SK-N-SH (cell line): ENCODE measurements around the gene TSHZ3. TPM values are rescaled to one million over a fixed set of nuclear protein-coding genes. Genes with fewer than 3 reads are reported as not detected.

Source experiments
- CTCF ChIA-PET: fragments of 300-600, 350-600 bp; formaldehyde crosslinking; extraction: SDS; loops from one replicate; lab custom pipeline; 2021; lab: Yijun Ruan, JAX
- POLR2A ChIA-PET: fragments of 350-600 bp; sonication (Branson Sonifier 250); formaldehyde crosslinking; extraction: SDS; loops from one replicate; lab custom pipeline; 2020; ENCODE audit warnings: antibody characterized with exemption, inconsistent platforms; lab: Yijun Ruan, JAX
- DNase-seq: peaks from one replicate; pipeline ENCODE4 v3.0.0; 2012
- H2AFZ ChIP-seq: fragments of 200-600 bp; sonication (generic); 2 replicates; pipeline ENCODE4 v1.8.1; 2016; ENCODE audit warnings: antibody characterized with exemption, mild to moderate bottlenecking, low read depth
- H3F3A ChIP-seq: fragments of 200-600 bp; sonication (generic); replicated peaks from 2 replicates; pipeline ENCODE3; 2016; ENCODE audit warnings: antibody characterized with exemption, mild to moderate bottlenecking; ENCODE audit not compliant: insufficient read depth
- H3K27ac ChIP-seq, 2 experiments: fragments of 200-500 bp in 1 of 2; fragments of 200-600 bp in 1 of 2; sonication (Bioruptor generic) in 1 of 2; sonication (generic), shearing (Covaris generic) in 1 of 2; 2 replicates each; pipeline versions ENCODE4 v1.5.1 to v1.6.1; 2014 to 2016; ENCODE audit warnings: low read depth in 2 of 2, inconsistent platforms in 1 of 2, low read length in 1 of 2, mild to moderate bottlenecking in 1 of 2, mixed read lengths in 1 of 2
- H3K27me3 ChIP-seq: fragments of 200-600 bp; sonication (generic), shearing (Covaris generic); 2 replicates; pipeline ENCODE4 v1.6.1; 2016; ENCODE audit warnings: mixed run types; ENCODE audit not compliant: insufficient read depth
- H3K36me3 ChIP-seq, 2 experiments: fragments of 200-500 bp in 1 of 2; fragments of 200-600 bp in 1 of 2; sonication (Bioruptor generic) in 1 of 2; sonication (generic) in 1 of 2; replicated peaks in 1 of 2; 2 replicates each; pipeline versions ENCODE3 to v1.5.1; 2014 to 2016; ENCODE audit warnings: low read length in 1 of 2, mild to moderate bottlenecking in 1 of 2; ENCODE audit not compliant: insufficient read depth in 2 of 2, control insufficient read depth in 1 of 2
- H3K4me1 ChIP-seq, 2 experiments: fragments of 200-500 bp in 1 of 2; fragments of 200-600 bp in 1 of 2; sonication (Bioruptor generic) in 1 of 2; sonication (generic), shearing (Covaris generic) in 1 of 2; 2 replicates each; pipeline versions ENCODE4 v1.5.1 to v1.6.1; 2014 to 2016; ENCODE audit warnings: low read depth in 1 of 2, low read length in 1 of 2, mixed run types in 1 of 2; ENCODE audit not compliant: insufficient read depth in 2 of 2, control insufficient read depth in 1 of 2
- H3K4me2 ChIP-seq: fragments of 200-600 bp; sonication (generic), shearing (Covaris generic); 2 replicates; pipeline ENCODE4 v1.6.1; 2017; ENCODE audit warnings: mixed run types
- H3K4me3 ChIP-seq, 2 experiments: fragments of 200-500 bp in 1 of 2; fragments of 200-600 bp in 1 of 2; sonication (Bioruptor generic) in 1 of 2; sonication (generic), shearing (Covaris generic) in 1 of 2; 2 replicates each; pipeline versions ENCODE4 v1.5.1 to v1.8.1; 2014 to 2016; ENCODE audit warnings: low read depth in 2 of 2, inconsistent platforms in 1 of 2, low read length in 1 of 2, mild to moderate bottlenecking in 1 of 2, mixed read lengths in 1 of 2, moderate library complexity in 1 of 2
- H3K79me2 ChIP-seq: fragments of 200-600 bp; sonication (generic); 2 replicates; pipeline ENCODE4 v1.8.1; 2017; ENCODE audit warnings: mild to moderate bottlenecking; ENCODE audit not compliant: insufficient read depth
- H3K9ac ChIP-seq: fragments of 200-600 bp; sonication (generic); 2 replicates; pipeline ENCODE4 v1.6.1; 2017; ENCODE audit warnings: mixed run types
- H3K9me2 ChIP-seq: fragments of 200-600 bp; sonication (generic); 2 replicates; pipeline ENCODE4 v1.6.1; 2017; ENCODE audit warnings: mixed run types
- H3K9me3 ChIP-seq: fragments of 200-600 bp; sonication (generic); 2 replicates; pipeline ENCODE4 v1.6.1; 2017; ENCODE audit warnings: mixed run types, mild to moderate bottlenecking, moderate library complexity
- H4K20me1 ChIP-seq: fragments of 200-600 bp; sonication (generic); 2 replicates; pipeline ENCODE4 v1.6.1; 2017; ENCODE audit warnings: mild to moderate bottlenecking, mixed run types; ENCODE audit not compliant: insufficient read depth
- EZH2phosphoT487 ChIP-seq: fragments of 200-600 bp; sonication (generic); IDR thresholded peaks from 2 replicates; pipeline ENCODE4 v1.6.1; 2017; ENCODE audit warnings: low read depth, mixed run types, mild to moderate bottlenecking, antibody characterized with exemption, moderate library complexity, borderline replicate concordance
- FOSL2 ChIP-seq: IDR thresholded peaks from 2 replicates; pipeline ENCODE4 v1.4.0; 2012; ENCODE audit warnings: low read depth, mild to moderate bottlenecking, moderate library complexity, borderline replicate concordance
- FOXJ3 ChIP-seq: sonication (generic); formaldehyde crosslinking; IDR thresholded peaks from 2 replicates; pipeline ENCODE4 v1.5.1; 2020; ENCODE audit warnings: mild to moderate bottlenecking, missing genetic modification reagents
- FOXM1 ChIP-seq: IDR thresholded peaks from 2 replicates; pipeline ENCODE4 v1.4.0; 2012; ENCODE audit warnings: low read depth, mild to moderate bottlenecking
- GABPA ChIP-seq: IDR thresholded peaks from 2 replicates; pipeline ENCODE4 v1.4.0; 2012; ENCODE audit warnings: low read depth, mild to moderate bottlenecking
- JUND ChIP-seq: IDR thresholded peaks from 2 replicates; pipeline ENCODE4 v1.4.0; 2012
- NFIC ChIP-seq: IDR thresholded peaks from 2 replicates; pipeline ENCODE4 v1.4.0; 2012; ENCODE audit warnings: borderline replicate concordance
- POLR2AphosphoS5 ChIP-seq: IDR thresholded peaks from 2 replicates; pipeline ENCODE4 v1.6.1; 2012; ENCODE audit warnings: low read depth, low read length
- RAD21 ChIP-seq: IDR thresholded peaks from 2 replicates; pipeline ENCODE4 v1.6.1; 2012; ENCODE audit warnings: mild to moderate bottlenecking, low read length
- RCOR1 ChIP-seq: fragments of 150-350 bp; IDR thresholded peaks from 2 replicates; pipeline ENCODE4 v1.6.1; 2017; ENCODE audit warnings: antibody characterized with exemption, low read length
- RXRA ChIP-seq: IDR thresholded peaks from 2 replicates; pipeline ENCODE4 v1.4.0; 2012; ENCODE audit warnings: low read depth, mild to moderate bottlenecking, borderline replicate concordance
- SMC3 ChIP-seq: IDR thresholded peaks from 2 replicates; pipeline ENCODE4 v1.6.1; 2012; ENCODE audit warnings: low read depth, low read length, improper control_type of control experiment
- TAF1 ChIP-seq: IDR thresholded peaks from 2 replicates; pipeline ENCODE4 v1.6.1; 2012; ENCODE audit warnings: low read depth, mild to moderate bottlenecking, low read length, moderate library complexity, borderline replicate concordance
- TEAD4 ChIP-seq: IDR thresholded peaks from 2 replicates; pipeline ENCODE4 v1.4.0; 2012; ENCODE audit warnings: mild to moderate bottlenecking, borderline replicate concordance; ENCODE audit not compliant: insufficient read depth
- YY1 ChIP-seq: IDR thresholded peaks from 2 replicates; pipeline ENCODE4 v1.4.0; 2012; ENCODE audit warnings: low read depth, mild to moderate bottlenecking
- WGBS: methylation state at CpG from one replicate; pipeline ENCODE4 v1.1.6; 2017; ENCODE audit warnings: low lambda C conversion rate; 5-methylcytosine and 5-hydroxymethylcytosine counted together
- polyA plus RNA-seq, 3 experiments: library from polyadenylated mRNA; depleted of rRNA; stranded (reverse); fragments of >200 nt; gene quantifications; 2 replicates each; pipeline ENCODE4 v1.2.3, GENCODE V29; 2012
- TF ChIP-seq, protein P1 (sequence below): fragments of 150-350 bp; IDR thresholded peaks from 2 replicates; pipeline ENCODE4 v1.6.1; 2016; ENCODE audit warnings: mild to moderate bottlenecking, low read depth, low read length
- TF ChIP-seq, protein P2 (sequence below): IDR thresholded peaks from 2 replicates; pipeline ENCODE4 v1.4.0; 2012; ENCODE audit warnings: low read depth, borderline replicate concordance
- TF ChIP-seq, protein P3 (sequence below): fragments of 150-350 bp; IDR thresholded peaks from 2 replicates; pipeline ENCODE4 v1.6.1; 2017; ENCODE audit warnings: antibody characterized with exemption, low read length, low read depth, borderline replicate concordance
- TF ChIP-seq, protein P4 (sequence below): IDR thresholded peaks from 2 replicates; pipeline ENCODE4 v1.4.0; 2012; ENCODE audit warnings: low read depth

TSHZ3 gene
- polyA plus RNA-seq, 1 of the 3 experiments (the other 2 are of a cell fraction) = 3.3 TPM

DNA sequence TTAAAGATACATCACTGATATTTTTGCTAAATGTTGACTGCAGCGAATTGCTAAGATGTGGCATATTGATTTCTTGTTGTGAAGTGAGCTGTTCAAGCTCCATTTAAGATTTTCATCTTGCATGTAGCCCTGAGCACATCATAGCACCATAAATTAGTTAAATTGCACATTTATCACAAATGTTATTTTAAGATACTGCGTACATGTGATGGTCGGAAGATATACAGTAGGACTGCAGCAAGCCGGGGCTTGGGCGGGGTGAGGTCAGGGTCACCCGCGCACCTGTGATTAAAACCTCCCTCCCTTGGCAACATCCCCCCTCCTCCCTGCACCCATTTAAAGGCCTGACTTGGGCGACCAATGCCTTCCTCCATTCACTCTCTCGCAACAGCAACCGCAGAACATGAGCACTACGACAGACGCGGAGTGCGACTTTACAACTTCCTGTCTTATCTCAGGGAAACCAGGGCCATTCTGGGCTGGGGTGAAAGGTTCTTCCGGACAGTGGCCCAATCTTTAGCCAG lies 76.6 kb downstream of the TSHZ3 start:
- no peak overlapping the region for H3K9ac ChIP-seq
- no peak overlapping the region for H2AFZ ChIP-seq
- H3K27me3 ChIP-seq = no peaks in the 10 kb centered on the region
- H4K20me1 ChIP-seq = no peaks in the 10 kb centered on the region
- DNase-seq = no peak
- POLR2A ChIA-PET = interaction anchor here (1.2 kb wide), 1 partner anchor 13 kb away, joined by 3 read pairs; no protein-coding TSS in a partner anchor
- no peaks in the 10 kb centered on the region for H3F3A ChIP-seq
- no peak overlapping the region for H3K4me3 ChIP-seq
- H3K27ac ChIP-seq = no peak overlapping the region; a peak in 1 of 4 replicates
- H3K9me2 ChIP-seq = no peaks in the 10 kb centered on the region
- H3K79me2 ChIP-seq = no peaks in the 10 kb centered on the region
- TF ChIP-seq, protein P1, sequence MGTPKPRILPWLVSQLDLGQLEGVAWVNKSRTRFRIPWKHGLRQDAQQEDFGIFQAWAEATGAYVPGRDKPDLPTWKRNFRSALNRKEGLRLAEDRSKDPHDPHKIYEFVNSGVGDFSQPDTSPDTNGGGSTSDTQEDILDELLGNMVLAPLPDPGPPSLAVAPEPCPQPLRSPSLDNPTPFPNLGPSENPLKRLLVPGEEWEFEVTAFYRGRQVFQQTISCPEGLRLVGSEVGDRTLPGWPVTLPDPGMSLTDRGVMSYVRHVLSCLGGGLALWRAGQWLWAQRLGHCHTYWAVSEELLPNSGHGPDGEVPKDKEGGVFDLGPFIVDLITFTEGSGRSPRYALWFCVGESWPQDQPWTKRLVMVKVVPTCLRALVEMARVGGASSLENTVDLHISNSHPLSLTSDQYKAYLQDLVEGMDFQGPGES = no peak
- 93% methylated on average over 15 of the region's 15 CpGs for WGBS
- no peak overlapping the region for H3K4me2 ChIP-seq
- H3K9me3 ChIP-seq = no peaks in the 10 kb centered on the region
- CTCF ChIA-PET = interaction anchor here (1.2 kb wide), 1 partner anchor 17 kb away, joined by 3 read pairs; no protein-coding TSS in a partner anchor
- peaks cover 0 to 47% of the 10 kb centered on the region in 2 experiments; a peak in 2 of 4 replicates for H3K4me1 ChIP-seq
- peaks cover 0 to 5% of the 10 kb centered on the region in 2 experiments for H3K36me3 ChIP-seq

DNA sequence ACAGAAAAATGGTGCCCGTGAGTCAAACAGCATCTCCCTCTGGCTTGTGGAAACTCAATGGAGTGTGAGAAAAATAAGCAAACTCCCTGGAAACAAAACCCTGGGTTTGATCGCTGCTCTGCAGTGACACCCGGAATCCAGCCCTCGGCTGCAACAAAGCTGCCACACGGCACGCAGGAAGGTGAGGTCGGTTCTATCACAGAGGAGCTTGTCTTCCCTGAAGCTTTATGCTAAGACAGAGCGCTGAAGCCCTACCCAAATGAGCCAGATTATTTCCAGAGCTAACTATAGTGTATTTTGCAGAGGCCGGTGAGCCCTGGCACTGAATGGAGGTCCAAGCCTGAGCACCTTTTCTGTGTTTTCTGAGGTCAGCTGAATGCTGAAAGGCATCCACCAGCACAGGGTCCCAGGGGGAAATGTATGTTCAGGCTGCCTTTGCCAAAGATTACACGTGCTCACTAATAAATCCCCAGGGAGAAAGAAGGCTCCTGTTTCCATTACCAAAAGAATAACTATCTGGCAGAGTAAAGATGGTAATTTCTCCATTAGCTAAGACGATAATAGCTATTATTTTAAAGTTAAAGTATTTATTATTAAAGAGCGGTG lies 77.8 kb downstream of the TSHZ3 start:
- POLR2A ChIA-PET = interaction anchor here (0.7 to 1.2 kb wide), 2 partner anchors 14 to 44 kb away, joined by 3 read pairs; no protein-coding TSS in a partner anchor
- no peak for DNase-seq
- Histone ChIP-seq H3K4me3 (no peak overlapping the region), H4K20me1 (no peaks in the 10 kb centered on the region), H2AFZ (no peak overlapping the region), H3K4me1 (peaks cover 0 to 47% of the 10 kb centered on the region in 2 experiments; a peak in 2 of 4 replicates), H3K9ac (no peak overlapping the region), H3K27me3 (no peaks in the 10 kb centered on the region), H3K9me2 (no peaks in the 10 kb centered on the region), H3K79me2 (no peaks in the 10 kb centered on the region), H3K4me2 (no peak overlapping the region), H3K27ac (peak overlapping the region in 1 of 2 experiments; percentile 34; a peak in 1 of 4 replicates), H3K9me3 (no peaks in the 10 kb centered on the region), H3F3A (no peaks in the 10 kb centered on the region), H3K36me3 (peaks cover 0 to 2% of the 10 kb centered on the region in 2 experiments)
- 79% methylated on average over 11 of the region's 12 CpGs for WGBS
- CTCF ChIA-PET = interaction anchor here (0.6 to 1.3 kb wide), 4 partner anchors 19 to 278 kb away, joined by 3 to 4 read pairs (median 4); no protein-coding TSS in a partner anchor
- no peak for TF ChIP-seq FOSL2
- no peak for TF ChIP-seq TEAD4
- TF ChIP-seq, protein P2, sequence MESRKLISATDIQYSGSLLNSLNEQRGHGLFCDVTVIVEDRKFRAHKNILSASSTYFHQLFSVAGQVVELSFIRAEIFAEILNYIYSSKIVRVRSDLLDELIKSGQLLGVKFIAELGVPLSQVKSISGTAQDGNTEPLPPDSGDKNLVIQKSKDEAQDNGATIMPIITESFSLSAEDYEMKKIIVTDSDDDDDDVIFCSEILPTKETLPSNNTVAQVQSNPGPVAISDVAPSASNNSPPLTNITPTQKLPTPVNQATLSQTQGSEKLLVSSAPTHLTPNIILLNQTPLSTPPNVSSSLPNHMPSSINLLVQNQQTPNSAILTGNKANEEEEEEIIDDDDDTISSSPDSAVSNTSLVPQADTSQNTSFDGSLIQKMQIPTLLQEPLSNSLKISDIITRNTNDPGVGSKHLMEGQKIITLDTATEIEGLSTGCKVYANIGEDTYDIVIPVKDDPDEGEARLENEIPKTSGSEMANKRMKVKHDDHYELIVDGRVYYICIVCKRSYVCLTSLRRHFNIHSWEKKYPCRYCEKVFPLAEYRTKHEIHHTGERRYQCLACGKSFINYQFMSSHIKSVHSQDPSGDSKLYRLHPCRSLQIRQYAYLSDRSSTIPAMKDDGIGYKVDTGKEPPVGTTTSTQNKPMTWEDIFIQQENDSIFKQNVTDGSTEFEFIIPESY = no peak
- TF ChIP-seq NFIC = no peak
- no peak for TF ChIP-seq RXRA
- no peak for TF ChIP-seq RAD21
- TF ChIP-seq SMC3 = no peak
- TF ChIP-seq, protein P3, sequence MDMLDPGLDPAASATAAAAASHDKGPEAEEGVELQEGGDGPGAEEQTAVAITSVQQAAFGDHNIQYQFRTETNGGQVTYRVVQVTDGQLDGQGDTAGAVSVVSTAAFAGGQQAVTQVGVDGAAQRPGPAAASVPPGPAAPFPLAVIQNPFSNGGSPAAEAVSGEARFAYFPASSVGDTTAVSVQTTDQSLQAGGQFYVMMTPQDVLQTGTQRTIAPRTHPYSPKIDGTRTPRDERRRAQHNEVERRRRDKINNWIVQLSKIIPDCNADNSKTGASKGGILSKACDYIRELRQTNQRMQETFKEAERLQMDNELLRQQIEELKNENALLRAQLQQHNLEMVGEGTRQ = no peak
- no peak for TF ChIP-seq TAF1
- TF ChIP-seq FOXJ3 = no peak
- TF ChIP-seq, protein P4, sequence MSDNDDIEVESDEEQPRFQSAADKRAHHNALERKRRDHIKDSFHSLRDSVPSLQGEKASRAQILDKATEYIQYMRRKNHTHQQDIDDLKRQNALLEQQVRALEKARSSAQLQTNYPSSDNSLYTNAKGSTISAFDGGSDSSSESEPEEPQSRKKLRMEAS = no peak
- TF ChIP-seq YY1 = no peak
- TF ChIP-seq POLR2AphosphoS5 = no peak
- TF ChIP-seq GABPA = no peak
- no peak for TF ChIP-seq JUND
- TF ChIP-seq, protein P1 = no peak
- no peak for TF ChIP-seq RCOR1
- no peak for TF ChIP-seq EZH2phosphoT487
- TF ChIP-seq FOXM1 = no peak
